ENCODE data around the gene CCND1.

- TF ChIP-seq JUNB (IDR thresholded peaks at IDR 0.05), result no peak
- no peak for TF ChIP-seq POLR2A (IDR thresholded peaks at IDR 0.05; ENCODE audit: low read depth, low read length)
- TF ChIP-seq, protein P1, sequence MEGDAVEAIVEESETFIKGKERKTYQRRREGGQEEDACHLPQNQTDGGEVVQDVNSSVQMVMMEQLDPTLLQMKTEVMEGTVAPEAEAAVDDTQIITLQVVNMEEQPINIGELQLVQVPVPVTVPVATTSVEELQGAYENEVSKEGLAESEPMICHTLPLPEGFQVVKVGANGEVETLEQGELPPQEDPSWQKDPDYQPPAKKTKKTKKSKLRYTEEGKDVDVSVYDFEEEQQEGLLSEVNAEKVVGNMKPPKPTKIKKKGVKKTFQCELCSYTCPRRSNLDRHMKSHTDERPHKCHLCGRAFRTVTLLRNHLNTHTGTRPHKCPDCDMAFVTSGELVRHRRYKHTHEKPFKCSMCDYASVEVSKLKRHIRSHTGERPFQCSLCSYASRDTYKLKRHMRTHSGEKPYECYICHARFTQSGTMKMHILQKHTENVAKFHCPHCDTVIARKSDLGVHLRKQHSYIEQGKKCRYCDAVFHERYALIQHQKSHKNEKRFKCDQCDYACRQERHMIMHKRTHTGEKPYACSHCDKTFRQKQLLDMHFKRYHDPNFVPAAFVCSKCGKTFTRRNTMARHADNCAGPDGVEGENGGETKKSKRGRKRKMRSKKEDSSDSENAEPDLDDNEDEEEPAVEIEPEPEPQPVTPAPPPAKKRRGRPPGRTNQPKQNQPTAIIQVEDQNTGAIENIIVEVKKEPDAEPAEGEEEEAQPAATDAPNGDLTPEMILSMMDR (IDR thresholded peaks at IDR 0.05 in 2 of 3, conservative IDR thresholded peaks at IDR 0.05 in 1 of 3; ENCODE audit: control insufficient read depth in 2 of 3, extremely low read depth in 1 of 3, insufficient read depth in 1 of 3, low read depth in 3 of 3, low read length in 3 of 3), result no peak
- no peak for TF ChIP-seq HDAC6 (IDR thresholded peaks at IDR 0.05; ENCODE audit: unreplicated experiment)
- no peak for TF ChIP-seq USF1 (IDR thresholded peaks at IDR 0.05; ENCODE audit: borderline replicate concordance, extremely low read length, insufficient read depth, low read depth, low read length)
- no peak for TF ChIP-seq MYC (IDR thresholded peaks at IDR 0.05; ENCODE audit: insufficient read depth, insufficient read length, insufficient replicate concordance, low read length, severe bottlenecking)
- TF ChIP-seq SUZ12 (IDR thresholded peaks at IDR 0.05; ENCODE audit: unreplicated experiment), result no peak
These were observed 61.3 kb downstream of the CCND1 start for GRCh38 chr11:69702239-69702691.
